Type B pancreatic cell (in vitro differentiated cells): Measurements from ENCODE around the gene CD2. TPM values are rescaled to one million over a fixed set of nuclear protein-coding genes. Genes with fewer than 3 reads are reported as not detected.

ENCODE experiments used
- DNase-seq: peaks from one replicate; pipeline ENCODE4 v3.0.0; 2021; ENCODE audit warnings: mixed read lengths; ENCODE audit not compliant: unreplicated experiment; ENCODE audit errors: extremely low spot score
- H3K27ac Mint-ChIP-seq: 2 replicates; pipeline ENCODE4 v1.8.0; 2021; ENCODE audit warnings: mild to moderate bottlenecking, mixed read lengths
- H3K27me3 Mint-ChIP-seq: 2 replicates; pipeline ENCODE4 v1.8.0; 2021; ENCODE audit warnings: mixed read lengths
- H3K36me3 Mint-ChIP-seq: 2 replicates; pipeline ENCODE4 v1.8.0; 2021; ENCODE audit warnings: mixed read lengths
- H3K4me1 Mint-ChIP-seq: one replicate; pipeline ENCODE4 v1.8.0; 2021; ENCODE audit warnings: mixed read lengths; ENCODE audit not compliant: unreplicated experiment
- H3K4me3 Mint-ChIP-seq: 2 replicates; pipeline ENCODE4 v1.8.0; 2021; ENCODE audit warnings: mild to moderate bottlenecking, mixed read lengths
- H3K9me3 Mint-ChIP-seq: 2 replicates; pipeline ENCODE4 v1.8.0; 2021; ENCODE audit warnings: mixed read lengths
- CTCF ChIP-seq: fragments of 200-600 bp; sonication (generic); conservative IDR thresholded peaks from 2 replicates; pipeline ENCODE4 v1.5.0; 2021; ENCODE audit warnings: antibody characterized with exemption, mild to moderate bottlenecking
- total RNA-seq: library from RNA; stranded (reverse); gene quantifications from 2 replicates; pipeline ENCODE4 v1.2.1, GENCODE V29; 2021; ENCODE audit warnings: low replicate concordance

Gene CD2
- total RNA-seq, 1 donor from 2014 or later = not detected

- TF ChIP-seq CTCF = no peak
- H3K4me1 Mint-ChIP-seq = peaks cover 23% of the 10 kb centered on the region
- no peak overlapping the region for H3K27ac Mint-ChIP-seq
- no peak overlapping the region for H3K4me3 Mint-ChIP-seq
- H3K36me3 Mint-ChIP-seq = no peaks in the 10 kb centered on the region
- no peak for DNase-seq
- H3K27me3 Mint-ChIP-seq = peaks cover 10% of the 10 kb centered on the region
- H3K9me3 Mint-ChIP-seq = no peaks in the 10 kb centered on the region
These were observed 20.5 kb upstream of the CD2 start for GRCh38 chr1:116733476-116734365.

- H3K27ac Mint-ChIP-seq = no peak overlapping the region
- H3K4me1 Mint-ChIP-seq = peaks cover 23% of the 10 kb centered on the region
- peaks cover 7% of the 10 kb centered on the region for H3K27me3 Mint-ChIP-seq
- no peaks in the 10 kb centered on the region for H3K36me3 Mint-ChIP-seq
- no peak overlapping the region for H3K4me3 Mint-ChIP-seq
- TF ChIP-seq CTCF = no peak
- H3K9me3 Mint-ChIP-seq = no peaks in the 10 kb centered on the region
- no peak for DNase-seq
These were observed 19.0 kb upstream of the CD2 start for GRCh38 chr1:116735246-116735645.

GRCh38 chr1:116737020-116737854 lies 17.0 kb upstream of the CD2 start:
- Mint-ChIP-seq H3K27ac (no peak overlapping the region), H3K4me3 (no peak overlapping the region), H3K36me3 (no peaks in the 10 kb centered on the region), H3K9me3 (no peaks in the 10 kb centered on the region), H3K4me1 (peaks cover 23% of the 10 kb centered on the region), H3K27me3 (peaks cover 3% of the 10 kb centered on the region)
- DNase-seq = no peak
- peak; percentile 93 for TF ChIP-seq CTCF

- TF ChIP-seq CTCF = no peak
- Mint-ChIP-seq H3K27ac (no peak overlapping the region), H3K4me1 (peaks cover 23% of the 10 kb centered on the region), H3K27me3 (peaks cover 3% of the 10 kb centered on the region), H3K4me3 (no peak overlapping the region), H3K9me3 (no peaks in the 10 kb centered on the region), H3K36me3 (no peaks in the 10 kb centered on the region)
- DNase-seq = no peak
These were observed 16.3 kb upstream of the CD2 start for GRCh38 chr1:116737855-116738321.

GRCh38 chr1:116738673-116739370 lies 15.4 kb upstream of the CD2 start:
- DNase-seq = no peak
- no peak for TF ChIP-seq CTCF
- no peak overlapping the region for H3K27ac Mint-ChIP-seq
- H3K9me3 Mint-ChIP-seq = peaks cover 2% of the 10 kb centered on the region
- no peak overlapping the region for H3K4me3 Mint-ChIP-seq
- no peaks in the 10 kb centered on the region for H3K36me3 Mint-ChIP-seq
- H3K27me3 Mint-ChIP-seq = peaks cover 3% of the 10 kb centered on the region
- H3K4me1 Mint-ChIP-seq = peaks cover 17% of the 10 kb centered on the region
